Natural killer cell (primary cell): Measurements from ENCODE around the gene WNK3. TPM values are rescaled to one million over a fixed set of nuclear protein-coding genes. Genes with fewer than 3 reads are reported as not detected.

ENCODE experiments used
- ATAC-seq, 3 donors: fragments of 150-1000 bp in 2 of 3; fragments of 200-7000 bp in 1 of 3; cut with Tn5 transposase; 1 replicate in 1 of 3; 2 replicates in 2 of 3; pipeline ENCODE4 v1.10.0; 2021; ENCODE audit warnings: mild to moderate bottlenecking in 2 of 3, moderate library complexity in 2 of 3
- DNase-seq, 2 donors: peaks; one replicate each; pipeline versions ENCODE4 v3.0.0 to v3.0.0-alpha.2; 2013 to 2021; ENCODE audit warnings: mixed read lengths in 1 of 2
- H3K27ac ChIP-seq: one replicate; pipeline ENCODE4 v1.5.1; 2013; ENCODE audit warnings: mild to moderate bottlenecking, low read length
- H3K27me3 ChIP-seq: one replicate; pipeline ENCODE4 v1.6.1; 2013; ENCODE audit warnings: low read length; ENCODE audit not compliant: control insufficient read depth, insufficient read depth
- H3K36me3 ChIP-seq: one replicate; pipeline ENCODE4 v1.6.1; 2013; ENCODE audit warnings: low read length; ENCODE audit not compliant: control insufficient read depth, insufficient read depth
- H3K4me1 ChIP-seq: one replicate; pipeline ENCODE4 v1.6.1; 2013; ENCODE audit warnings: low read length; ENCODE audit not compliant: control insufficient read depth, insufficient read depth
- H3K4me3 ChIP-seq: one replicate; pipeline ENCODE4 v1.5.1; 2013; ENCODE audit warnings: low read length
- H3K9me3 ChIP-seq: one replicate; pipeline ENCODE4 v1.6.1; 2013; ENCODE audit warnings: low read length; ENCODE audit not compliant: control insufficient read depth, insufficient read depth
- H3K27ac Mint-ChIP-seq, 2 donors: one replicate each; pipeline ENCODE4 v1.8.0; 2022; ENCODE audit warnings: mild to moderate bottlenecking in 2 of 2, mixed read lengths in 2 of 2, moderate library complexity in 1 of 2
- H3K27me3 Mint-ChIP-seq, 2 donors: one replicate each; pipeline ENCODE4 v1.8.0; 2022; ENCODE audit warnings: low read depth in 2 of 2, mixed read lengths in 2 of 2
- H3K36me3 Mint-ChIP-seq: one replicate; pipeline ENCODE4 v1.8.0; 2022; ENCODE audit warnings: mixed read lengths
- H3K4me1 Mint-ChIP-seq, 2 donors: one replicate each; pipeline ENCODE4 v1.8.0; 2022; ENCODE audit warnings: mixed read lengths in 2 of 2
- H3K4me3 Mint-ChIP-seq: one replicate; pipeline ENCODE4 v1.8.0; 2022; ENCODE audit warnings: mild to moderate bottlenecking, moderate library complexity, mixed read lengths
- H3K9me3 Mint-ChIP-seq, 2 donors: one replicate each; pipeline ENCODE4 v1.8.0; 2022; ENCODE audit warnings: mixed read lengths in 2 of 2
- CTCF ChIP-seq: fragments of 200-600 bp; IDR thresholded peaks from one replicate; pipeline ENCODE4 v1.8.0; 2022; ENCODE audit warnings: antibody characterized with exemption
- WGBS: methylation state at CpG from one replicate; pipeline ENCODE4 v1.1.7; 2013; ENCODE audit warnings: missing lambda C conversion rate; ENCODE audit not compliant: insufficient coverage; 5-methylcytosine and 5-hydroxymethylcytosine counted together
- intact Hi-C: fragments of 100-400 bp; cut with micrococcal nuclease; formaldehyde crosslinking; loops from one replicate; pipeline ENCODE4 v1.14.2; 2022
- total RNA-seq, 4 donors: library from RNA; stranded (reverse); fragments of 120-200 nt in 1 of 4; gene quantifications; one replicate each; pipeline versions ENCODE4 v1.2.3 to v1.2.4, GENCODE V29; 2013 to 2022

The WNK3 gene
- under 1 TPM in 2 of 3 donors, not detected in 1; 0.05 to 0.13 TPM for total RNA-seq
- 0.38 TPM for total RNA-seq (2013)

DNA sequence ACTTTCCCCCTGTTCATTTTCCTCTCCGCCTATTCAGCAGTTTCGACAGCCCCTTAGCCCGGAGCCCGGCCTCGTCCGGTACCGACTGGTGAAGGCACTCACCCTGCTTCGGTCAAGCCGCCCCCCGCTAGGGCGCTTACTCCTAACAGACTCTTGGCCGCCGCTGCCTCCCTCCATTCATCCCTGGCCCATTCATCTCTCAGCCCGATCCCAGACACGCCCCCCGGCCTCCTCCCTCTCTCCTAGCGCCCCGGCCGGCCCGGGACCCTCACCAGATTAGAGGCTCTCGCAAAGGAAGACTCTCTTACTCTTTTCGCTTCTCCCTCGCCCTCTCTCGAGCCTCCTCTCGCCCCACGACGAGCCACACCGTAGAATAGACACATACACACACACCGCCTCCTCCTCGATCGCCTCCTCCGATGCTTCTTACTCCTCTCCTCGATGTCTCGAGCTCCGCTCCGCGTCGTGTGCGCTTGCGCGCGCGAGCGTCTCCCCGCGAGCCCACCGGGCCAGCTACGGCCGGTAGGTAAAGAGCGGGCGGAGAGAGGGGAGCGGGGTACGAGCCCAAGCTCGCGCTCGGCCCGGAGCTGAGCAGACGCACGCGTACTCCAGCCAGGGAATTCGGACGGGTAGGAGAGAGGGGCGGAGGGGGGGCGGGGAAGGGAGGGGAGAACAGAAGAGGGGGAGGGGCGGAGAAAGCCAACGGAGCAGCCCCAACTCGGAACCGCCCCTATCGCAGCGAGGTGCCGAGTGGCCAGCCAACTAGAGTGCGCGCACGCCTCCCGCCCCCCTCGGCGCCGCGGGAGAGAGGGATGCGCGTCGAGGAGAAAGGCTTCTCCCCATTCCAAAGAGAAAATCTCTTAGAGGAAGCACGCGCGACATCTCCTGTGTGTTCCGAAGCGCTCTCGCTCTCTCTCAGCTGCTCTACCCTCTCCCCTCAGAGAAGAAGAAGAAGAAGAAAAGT is at the start of gene WNK3:
TSS of gene WNK3 (minus strand) at position 633 of the 964 bp plus-strand sequence.
- DNase-seq, result peak; percentile 14 to 55
- ATAC-seq, result peak; percentile 43 to 62 (median 53)
- Mint-ChIP-seq H3K9me3 (no peaks in the 10 kb centered on the region), H3K27ac (peak within 1 kb of the TSS in 1 of 2 donors; percentile 42), H3K4me3 (peak within 1 kb of the TSS; percentile 81), H3K4me1 (peaks cover 8 to 27% of the 10 kb centered on the region in 2 donors), H3K36me3 (no peaks in the 10 kb centered on the region), H3K27me3 (peaks cover 34 to 49% of the 10 kb centered on the region in 2 donors)
- Histone ChIP-seq H3K36me3 (no peaks in the 10 kb centered on the region), H3K27me3 (peaks cover 17% of the 10 kb centered on the region), H3K4me3 (peak within 1 kb of the TSS; percentile 34), H3K27ac (no peak within 1 kb of the TSS), H3K9me3 (no peaks in the 10 kb centered on the region), H3K4me1 (peaks cover 19% of the 10 kb centered on the region)
- no peak for TF ChIP-seq CTCF
- 2% methylated on average over 82 of the region's 88 CpGs for WGBS
- intact Hi-C loops, result no loop called here

DNA sequence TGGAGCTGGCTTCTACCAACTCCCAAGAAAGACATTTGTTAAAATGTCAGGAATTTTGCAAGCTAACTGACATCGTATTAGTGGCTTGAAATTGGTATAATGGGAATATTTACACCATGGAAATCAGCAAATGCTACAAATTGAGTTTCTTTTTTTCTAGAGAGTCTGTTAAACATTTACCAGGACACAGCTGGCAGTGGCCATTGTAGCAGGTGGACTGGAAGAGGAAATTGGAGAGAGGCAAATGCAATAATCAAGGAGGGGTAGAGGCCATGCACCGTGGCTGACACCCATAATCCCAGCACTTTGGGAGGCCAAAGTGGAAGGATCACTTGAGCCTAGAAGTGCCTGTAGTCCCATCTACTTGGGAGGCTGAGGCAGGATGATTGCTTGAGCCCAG is 49.4 kb upstream of the WNK3 start:
- H3K4me3 ChIP-seq, result no peak overlapping the region
- Mint-ChIP-seq H3K36me3 (no peaks in the 10 kb centered on the region), H3K9me3 (no peaks in the 10 kb centered on the region), H3K4me3 (no peak overlapping the region), H3K27me3 (peaks cover 21 to 38% of the 10 kb centered on the region in 2 donors), H3K4me1 (peaks cover 4 to 15% of the 10 kb centered on the region in 2 donors), H3K27ac (no peak overlapping the region)
- H3K36me3 ChIP-seq, result no peaks in the 10 kb centered on the region
- DNase-seq, result no peak
- no peak for ATAC-seq
- no peaks in the 10 kb centered on the region for H3K9me3 ChIP-seq
- peaks cover 13% of the 10 kb centered on the region for H3K27me3 ChIP-seq
- intact Hi-C loops, result no loop called here
- no peak for TF ChIP-seq CTCF
- peaks cover 11% of the 10 kb centered on the region for H3K4me1 ChIP-seq
- no peak overlapping the region for H3K27ac ChIP-seq
- 91% methylated on average over 2 of the region's 2 CpGs for WGBS

DNA sequence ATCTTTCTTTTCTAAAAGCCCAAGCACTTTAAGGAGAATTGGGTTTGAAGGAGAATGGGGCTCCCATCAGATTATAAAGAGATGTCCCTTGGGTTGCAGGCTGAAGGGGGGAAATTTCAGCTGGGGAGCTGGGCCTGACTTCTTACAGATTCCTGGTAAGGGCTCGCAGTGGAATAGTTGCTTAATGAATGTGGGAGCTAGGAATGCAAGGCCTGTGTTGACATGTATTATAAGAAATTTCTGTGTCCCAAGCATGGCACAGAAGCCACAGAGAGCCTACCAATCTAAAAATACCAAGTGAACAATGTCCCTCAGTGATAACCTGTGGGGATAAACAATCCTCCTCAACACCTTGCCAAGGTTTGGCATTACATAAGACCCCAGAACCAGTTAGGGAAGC is 39.3 kb upstream of the WNK3 start:
- Mint-ChIP-seq H3K27ac (no peak overlapping the region), H3K9me3 (no peaks in the 10 kb centered on the region), H3K4me3 (no peak overlapping the region), H3K27me3 (peaks cover 8 to 9% of the 10 kb centered on the region in 2 donors), H3K4me1 (no peaks in the 10 kb centered on the region), H3K36me3 (no peaks in the 10 kb centered on the region)
- Histone ChIP-seq H3K27ac (no peak overlapping the region), H3K9me3 (no peaks in the 10 kb centered on the region), H3K27me3 (no peaks in the 10 kb centered on the region), H3K4me3 (no peak overlapping the region), H3K36me3 (no peaks in the 10 kb centered on the region), H3K4me1 (no peaks in the 10 kb centered on the region)
- TF ChIP-seq CTCF, result no peak
- DNase-seq (no peak), ATAC-seq (no peak)
- intact Hi-C loops, result no loop called here
- WGBS, result 90% methylated on average over 1 of the region's 1 CpG
